CD14-positive monocyte (primary cell): ENCODE data around the gene ZNF576. TPM values are rescaled to one million over a fixed set of nuclear protein-coding genes. Genes with fewer than 3 reads are reported as not detected.

Experiments
- DNase-seq, 3 donors: peaks; one replicate each; pipeline ENCODE4 v3.0.0-alpha.2; 2011 to 2022
- H2AFZ ChIP-seq: 2 replicates; pipeline ENCODE4 v1.6.0; 2012; ENCODE audit warnings: mild to moderate bottlenecking, low read depth, low read length, inconsistent platforms; ENCODE audit not compliant: insufficient read depth, poor library complexity, severe bottlenecking
- H3K27ac ChIP-seq, 2 donors: 1 replicate in 1 of 2; 2 replicates in 1 of 2; pipeline ENCODE4 v1.5.1; 2012 to 2013; ENCODE audit warnings: low read length in 2 of 2, control low read depth in 1 of 2, inconsistent platforms in 1 of 2, low read depth in 1 of 2, mild to moderate bottlenecking in 1 of 2
- H3K27me3 ChIP-seq, 2 donors: one replicate each; pipeline versions ENCODE4 v1.6.0 to v1.6.1; 2011 to 2013; ENCODE audit warnings: low read length in 2 of 2; ENCODE audit not compliant: control insufficient read depth in 2 of 2, insufficient read depth in 2 of 2
- H3K36me3 ChIP-seq, 2 donors: replicated peaks in 1 of 2; 1 replicate in 1 of 2; 2 replicates in 1 of 2; pipeline versions ENCODE4 v1.5.1 to v1.6.1; 2012 to 2013; ENCODE audit warnings: low read length in 2 of 2, control low read depth in 1 of 2, inconsistent platforms in 1 of 2, mild to moderate bottlenecking in 1 of 2; ENCODE audit not compliant: insufficient read depth in 2 of 2, control insufficient read depth in 1 of 2
- H3K4me1 ChIP-seq, 2 donors: 1 replicate in 1 of 2; 2 replicates in 1 of 2; pipeline versions ENCODE4 v1.5.1 to v1.6.1; 2012 to 2013; ENCODE audit warnings: low read length in 2 of 2, control low read depth in 1 of 2, inconsistent platforms in 1 of 2, mild to moderate bottlenecking in 1 of 2, moderate library complexity in 1 of 2; ENCODE audit not compliant: insufficient read depth in 2 of 2, control insufficient read depth in 1 of 2
- H3K4me2 ChIP-seq: replicated peaks from 2 replicates; pipeline ENCODE3; 2012; ENCODE audit warnings: low read length, moderate library complexity, mild to moderate bottlenecking; ENCODE audit not compliant: poor library complexity, severe bottlenecking; ENCODE audit errors: extremely low read depth
- H3K4me3 ChIP-seq, 3 experiments: fragments of 200-600 bp in 1 of 3; sonication (generic) in 1 of 3; replicated peaks in 1 of 3; 1 replicate in 2 of 3; 2 replicates in 1 of 3; pipeline ENCODE4 v1.5.1; 2011 to 2013; ENCODE audit warnings: low read length in 3 of 3, mild to moderate bottlenecking in 3 of 3, control low read depth in 2 of 3, low read depth in 2 of 3, inconsistent platforms in 1 of 3, moderate library complexity in 1 of 3
- H3K79me2 ChIP-seq: 2 replicates; pipeline ENCODE4 v1.6.0; 2012; ENCODE audit warnings: mild to moderate bottlenecking, control low read depth, inconsistent platforms, low read length, moderate library complexity; ENCODE audit not compliant: insufficient read depth
- H3K9ac ChIP-seq: 2 replicates; pipeline ENCODE4 v1.6.0; 2017; ENCODE audit warnings: low read length, mild to moderate bottlenecking; ENCODE audit not compliant: insufficient read depth, poor library complexity, severe bottlenecking
- H3K9me3 ChIP-seq, 2 donors: replicated peaks in 1 of 2; 1 replicate in 1 of 2; 2 replicates in 1 of 2; pipeline versions ENCODE4 v1.5.1 to v1.6.1; 2012 to 2013; ENCODE audit warnings: low read length in 2 of 2, control low read depth in 1 of 2; ENCODE audit not compliant: control insufficient read depth in 1 of 2, insufficient read depth in 1 of 2
- H4K20me1 ChIP-seq: 2 replicates; pipeline ENCODE4 v1.6.0; 2012; ENCODE audit warnings: mild to moderate bottlenecking, low read length, control low read depth, moderate library complexity; ENCODE audit not compliant: insufficient read depth
- H3K27ac Mint-ChIP-seq, 7 donors: one replicate each; pipeline ENCODE4 v1.8.0; 2020; ENCODE audit warnings: mild to moderate bottlenecking in 7 of 7, mixed read lengths in 7 of 7, moderate library complexity in 6 of 7, inconsistent platforms in 2 of 7
- H3K27me3 Mint-ChIP-seq, 3 donors: one replicate each; pipeline ENCODE4 v1.8.0; 2021 to 2022; ENCODE audit warnings: low read depth in 3 of 3, mild to moderate bottlenecking in 3 of 3, mixed read lengths in 3 of 3, moderate library complexity in 3 of 3, inconsistent platforms in 1 of 3
- H3K36me3 Mint-ChIP-seq, 2 donors: one replicate each; pipeline ENCODE4 v1.8.0; 2020; ENCODE audit warnings: mixed read lengths in 2 of 2, inconsistent platforms in 1 of 2, mild to moderate bottlenecking in 1 of 2
- H3K4me1 Mint-ChIP-seq: one replicate; pipeline ENCODE4 v1.8.0; 2020; ENCODE audit warnings: mild to moderate bottlenecking, mixed read lengths
- H3K4me3 Mint-ChIP-seq, 2 donors: one replicate each; pipeline ENCODE4 v1.8.0; 2020; ENCODE audit warnings: mild to moderate bottlenecking in 2 of 2, mixed read lengths in 2 of 2, moderate library complexity in 1 of 2
- H3K9me3 Mint-ChIP-seq, 7 donors: one replicate each; pipeline ENCODE4 v1.8.0; 2020 to 2022; ENCODE audit warnings: mixed read lengths in 7 of 7, mild to moderate bottlenecking in 6 of 7, moderate library complexity in 6 of 7, inconsistent platforms in 2 of 7
- WGBS: methylation state at CpG from one replicate; pipeline ENCODE4 v1.1.5; 2013; ENCODE audit warnings: missing lambda C conversion rate; ENCODE audit not compliant: insufficient coverage; 5-methylcytosine and 5-hydroxymethylcytosine counted together
- intact Hi-C, 2 donors: fragments of 100-400 bp; cut with micrococcal nuclease; formaldehyde crosslinking; loops; one replicate each; pipeline versions ENCODE4 v1.15.0 to v1.15.1; 2023
- polyA plus RNA-seq, 3 donors: library from polyadenylated mRNA; depleted of rRNA in 1 of 3; unstranded in 2 of 3; stranded (reverse) in 1 of 3; fragments of 300-500 nt in 2 of 3; fragments of >200 nt in 1 of 3; fragmentation: Illumina TruSeq in 2 of 3; gene quantifications; 1 replicate in 2 of 3; 2 replicates in 1 of 3; pipeline ENCODE4 v1.2.3, GENCODE V29; 2012 to 2021
- TF ChIP-seq, protein P1 (sequence below): fragments of 200-600 bp; IDR thresholded peaks from one replicate; pipeline ENCODE4 v1.8.0; 2022; ENCODE audit warnings: antibody characterized with exemption, mild to moderate bottlenecking

ZNF576 gene
- polyA plus RNA-seq, 3 donors, result 3.6 to 8.4 (median 7.2) TPM

DNA sequence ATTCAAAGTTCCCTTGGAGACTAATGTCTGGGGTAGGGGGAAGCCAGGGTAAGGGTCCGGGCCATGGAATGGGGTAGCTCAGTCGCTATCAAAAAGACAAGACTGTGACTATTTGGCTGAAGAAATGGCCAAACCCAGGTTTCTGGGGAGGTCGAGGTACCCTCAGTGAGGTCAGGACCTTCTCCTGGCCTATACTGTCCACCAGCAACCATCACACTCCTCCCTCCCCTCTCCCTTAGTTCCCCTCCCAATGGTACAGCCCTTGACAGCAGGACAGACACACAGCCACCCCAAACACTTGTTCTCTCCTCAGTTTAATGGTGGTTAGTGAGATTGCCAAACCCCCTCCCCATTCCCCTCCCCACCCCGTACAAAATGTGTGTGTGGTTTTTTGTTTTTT, 25.7 kb downstream of the ZNF576 start:
- no peaks in the 10 kb centered on the region for H3K36me3 ChIP-seq
- Mint-ChIP-seq H3K4me1 (peaks cover 27% of the 10 kb centered on the region), H3K27me3 (peaks cover 15 to 22% (median 21%) of the 10 kb centered on the region in 3 donors), H3K4me3 (no peak overlapping the region), H3K9me3 (peaks cover 0 to 10% (median 3%) of the 10 kb centered on the region in 7 donors), H3K36me3 (no peaks in the 10 kb centered on the region), H3K27ac (no peak overlapping the region)
- H3K79me2 ChIP-seq, result peaks cover 9% of the 10 kb centered on the region
- H3K4me1 ChIP-seq, result peaks cover 17 to 22% of the 10 kb centered on the region in 2 donors
- H3K27me3 ChIP-seq, result peaks cover 0 to 13% of the 10 kb centered on the region in 2 donors
- intact Hi-C loops, result no loop called here
- H3K4me2 ChIP-seq, result no peak overlapping the region
- no peaks in the 10 kb centered on the region for H3K9me3 ChIP-seq
- no peak overlapping the region for H3K9ac ChIP-seq
- TF ChIP-seq, protein P1, sequence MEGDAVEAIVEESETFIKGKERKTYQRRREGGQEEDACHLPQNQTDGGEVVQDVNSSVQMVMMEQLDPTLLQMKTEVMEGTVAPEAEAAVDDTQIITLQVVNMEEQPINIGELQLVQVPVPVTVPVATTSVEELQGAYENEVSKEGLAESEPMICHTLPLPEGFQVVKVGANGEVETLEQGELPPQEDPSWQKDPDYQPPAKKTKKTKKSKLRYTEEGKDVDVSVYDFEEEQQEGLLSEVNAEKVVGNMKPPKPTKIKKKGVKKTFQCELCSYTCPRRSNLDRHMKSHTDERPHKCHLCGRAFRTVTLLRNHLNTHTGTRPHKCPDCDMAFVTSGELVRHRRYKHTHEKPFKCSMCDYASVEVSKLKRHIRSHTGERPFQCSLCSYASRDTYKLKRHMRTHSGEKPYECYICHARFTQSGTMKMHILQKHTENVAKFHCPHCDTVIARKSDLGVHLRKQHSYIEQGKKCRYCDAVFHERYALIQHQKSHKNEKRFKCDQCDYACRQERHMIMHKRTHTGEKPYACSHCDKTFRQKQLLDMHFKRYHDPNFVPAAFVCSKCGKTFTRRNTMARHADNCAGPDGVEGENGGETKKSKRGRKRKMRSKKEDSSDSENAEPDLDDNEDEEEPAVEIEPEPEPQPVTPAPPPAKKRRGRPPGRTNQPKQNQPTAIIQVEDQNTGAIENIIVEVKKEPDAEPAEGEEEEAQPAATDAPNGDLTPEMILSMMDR, result no peak
- peaks cover 5% of the 10 kb centered on the region for H4K20me1 ChIP-seq
- WGBS, result 100% methylated on average over 1 of the region's 4 CpGs
- no peak for DNase-seq
- H3K4me3 ChIP-seq, result no peak overlapping the region
- no peak overlapping the region for H2AFZ ChIP-seq
- H3K27ac ChIP-seq, result no peak overlapping the region

DNA sequence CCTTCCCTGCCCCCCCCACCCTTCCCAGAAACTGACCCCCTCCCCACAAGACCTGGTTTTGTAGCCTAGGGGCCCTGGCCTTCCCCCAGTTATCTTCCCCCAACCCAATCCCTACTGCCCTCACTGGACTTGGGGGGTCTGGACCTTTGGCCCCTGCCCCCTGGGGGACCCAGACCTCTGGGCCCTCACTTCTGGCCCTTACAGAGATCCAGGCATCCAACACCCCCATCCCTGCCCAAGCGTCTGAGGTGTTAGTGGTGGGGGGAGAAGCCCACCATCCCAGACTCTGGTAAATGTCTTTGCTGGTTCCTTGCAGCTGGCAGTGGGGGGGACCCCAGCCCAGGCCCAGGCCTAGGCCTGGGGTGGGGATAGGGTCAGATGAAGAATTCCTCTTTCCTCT, 26.6 kb downstream of the ZNF576 start:
- peaks cover 17 to 22% of the 10 kb centered on the region in 2 donors for H3K4me1 ChIP-seq
- Mint-ChIP-seq H3K36me3 (no peaks in the 10 kb centered on the region), H3K4me3 (no peak overlapping the region), H3K27ac (peak overlapping the region in 2 of 7 donors; percentile 42 to 44), H3K4me1 (peaks cover 27% of the 10 kb centered on the region), H3K27me3 (peaks cover 16 to 31% (median 29%) of the 10 kb centered on the region in 3 donors), H3K9me3 (peaks cover 0 to 11% (median 3%) of the 10 kb centered on the region in 7 donors)
- intact Hi-C loops, result no loop called here
- H3K79me2 ChIP-seq, result peaks cover 9% of the 10 kb centered on the region
- no CpG with 5 or more reads among the region's 1 CpG for WGBS
- no peak overlapping the region for H3K9ac ChIP-seq
- no peaks in the 10 kb centered on the region for H3K36me3 ChIP-seq
- H3K4me3 ChIP-seq, result no peak overlapping the region
- no peak overlapping the region for H3K4me2 ChIP-seq
- H4K20me1 ChIP-seq, result peaks cover 5% of the 10 kb centered on the region
- no peaks in the 10 kb centered on the region for H3K9me3 ChIP-seq
- TF ChIP-seq, protein P1, result no peak
- no peak overlapping the region for H2AFZ ChIP-seq
- peaks cover 0 to 17% of the 10 kb centered on the region in 2 donors for H3K27me3 ChIP-seq
- H3K27ac ChIP-seq, result no peak overlapping the region
- DNase-seq, result no peak
